Caco-2 (cell line): ENCODE measurements around the gene NCEH1. TPM values are rescaled to one million over a fixed set of nuclear protein-coding genes. Genes with fewer than 3 reads are reported as not detected.

Experiments used
- BruUV-seq: library from RNA; stranded (reverse); fragments of 400-500 nt; replicated peaks from 2 replicates; lab custom pipeline; 2021; lab: Mats Ljungman, UMichigan
- CTCF ChIA-PET: fragments of 300-600 bp; sonication (Branson Sonifier 250); formaldehyde crosslinking; loops from one replicate; lab custom pipeline; 2022; ENCODE audit warnings: antibody characterized with exemption; lab: Charles Lee
- POLR2A ChIA-PET: fragments of 300-600 bp; sonication (Branson Sonifier 250); formaldehyde crosslinking; loops from one replicate; lab custom pipeline; 2022; ENCODE audit warnings: antibody characterized with exemption; lab: Charles Lee
- DNase-seq, 2 experiments: peaks; one replicate each; pipeline versions ENCODE4 v3.0.0 to v3.0.0-alpha.2; 2020 to 2022
- H3K27me3 ChIP-seq: replicated peaks from 2 replicates; pipeline ENCODE4 v1.6.0; 2011; ENCODE audit warnings: low read length; ENCODE audit not compliant: control insufficient read depth, insufficient read depth
- H3K36me3 ChIP-seq: 2 replicates; pipeline ENCODE4 v1.5.1; 2011; ENCODE audit warnings: low read length; ENCODE audit not compliant: control insufficient read depth, insufficient read depth
- H3K4me1 ChIP-seq: fragments of 250-450 bp; sonication (Bioruptor Pico); 2 replicates; pipeline ENCODE4 v1.5.1; 2020; ENCODE audit warnings: mild to moderate bottlenecking
- H3K4me3 ChIP-seq: 2 replicates; pipeline ENCODE4 v1.5.1; 2011; ENCODE audit warnings: low read depth, mild to moderate bottlenecking, control low read depth, low read length
- H3K9me3 ChIP-seq: fragments of 250-450 bp; sonication (Bioruptor Pico); 2 replicates; pipeline ENCODE4 v1.5.1; 2020; ENCODE audit warnings: mild to moderate bottlenecking, moderate library complexity
- H3K27ac Mint-ChIP-seq: one replicate; pipeline ENCODE4 v1.8.0; 2022; ENCODE audit warnings: mixed read lengths; ENCODE audit not compliant: unreplicated experiment
- H3K27me3 Mint-ChIP-seq: one replicate; pipeline ENCODE4 v1.8.0; 2022; ENCODE audit warnings: mixed read lengths; ENCODE audit not compliant: insufficient read depth, unreplicated experiment
- H3K36me3 Mint-ChIP-seq: one replicate; pipeline ENCODE4 v1.8.0; 2022; ENCODE audit warnings: mild to moderate bottlenecking, mixed read lengths; ENCODE audit not compliant: insufficient read depth, unreplicated experiment
- H3K4me1 Mint-ChIP-seq: one replicate; pipeline ENCODE4 v1.8.0; 2022; ENCODE audit warnings: low read depth, mixed read lengths; ENCODE audit not compliant: unreplicated experiment
- H3K4me3 Mint-ChIP-seq: one replicate; pipeline ENCODE4 v1.8.0; 2022; ENCODE audit warnings: mild to moderate bottlenecking, moderate library complexity, mixed read lengths; ENCODE audit not compliant: unreplicated experiment
- H3K9me3 Mint-ChIP-seq: one replicate; pipeline ENCODE4 v1.8.0; 2022; ENCODE audit warnings: mixed read lengths; ENCODE audit not compliant: unreplicated experiment
- CTCF ChIP-seq, 2 experiments: fragments of 200-600 bp in 1 of 2; IDR thresholded peaks; 1 replicate in 1 of 2; 2 replicates in 1 of 2; pipeline versions ENCODE4 v1.5.1 to v1.8.0; 2011 to 2022; ENCODE audit warnings: antibody characterized with exemption in 1 of 2, control low read depth in 1 of 2, inconsistent platforms in 1 of 2, low read depth in 1 of 2, low read length in 1 of 2, mild to moderate bottlenecking in 1 of 2, moderate library complexity in 1 of 2; ENCODE audit not compliant: insufficient read depth in 1 of 2, severe bottlenecking in 1 of 2, unreplicated experiment in 1 of 2
- intact Hi-C: fragments of 100-400 bp; cut with micrococcal nuclease; formaldehyde crosslinking; loops from one replicate; pipeline ENCODE4 v1.10.0; 2022; ENCODE audit not compliant: unreplicated experiment
- total RNA-seq: library from RNA; stranded (reverse); gene quantifications from 2 replicates; pipeline ENCODE4 v1.2.3, GENCODE V29; 2022

The NCEH1 gene
- total RNA-seq, 1 experiment from 2014 or later = 10.1 TPM

GRCh38 chr3:172630316-172630715 is 80.6 kb downstream of the NCEH1 start:
- Histone ChIP-seq H3K9me3 (no peaks in the 10 kb centered on the region), H3K4me3 (no peak overlapping the region), H3K4me1 (no peaks in the 10 kb centered on the region), H3K36me3 (no peaks in the 10 kb centered on the region), H3K27me3 (no peaks in the 10 kb centered on the region)
- DNase-seq = no peak
- no peak for TF ChIP-seq CTCF (IDR thresholded peaks at IDR 0.05; ENCODE audit: insufficient read depth in 1 of 2, low read depth in 1 of 2, low read length in 1 of 2, severe bottlenecking in 1 of 2, unreplicated experiment in 1 of 2)
- no peaks in the 10 kb centered on the region for H3K4me1 Mint-ChIP-seq
- no peaks in the 10 kb centered on the region for H3K36me3 Mint-ChIP-seq
- H3K9me3 Mint-ChIP-seq = no peaks in the 10 kb centered on the region
- H3K27me3 Mint-ChIP-seq = no peaks in the 10 kb centered on the region
- no peak overlapping the region for H3K4me3 Mint-ChIP-seq
- CTCF ChIA-PET = no interaction called here
- no TSS peak for BruUV-seq
- intact Hi-C loops = no loop called here
- no peak overlapping the region for H3K27ac Mint-ChIP-seq
- POLR2A ChIA-PET = no interaction called here

- Histone ChIP-seq H3K27me3 (no peaks in the 10 kb centered on the region), H3K36me3 (no peaks in the 10 kb centered on the region), H3K4me1 (no peaks in the 10 kb centered on the region), H3K9me3 (no peaks in the 10 kb centered on the region), H3K4me3 (no peak overlapping the region)
- BruUV-seq = no TSS peak
- H3K4me1 Mint-ChIP-seq = no peaks in the 10 kb centered on the region
- POLR2A ChIA-PET = no interaction called here
- H3K9me3 Mint-ChIP-seq = no peaks in the 10 kb centered on the region
- H3K27ac Mint-ChIP-seq = no peak overlapping the region
- DNase-seq = no peak
- H3K4me3 Mint-ChIP-seq = no peak overlapping the region
- no peaks in the 10 kb centered on the region for H3K36me3 Mint-ChIP-seq
- intact Hi-C loops = no loop called here
- H3K27me3 Mint-ChIP-seq = no peaks in the 10 kb centered on the region
- CTCF ChIA-PET = no interaction called here
- no peak for TF ChIP-seq CTCF (IDR thresholded peaks at IDR 0.05; ENCODE audit: insufficient read depth in 1 of 2, low read depth in 1 of 2, low read length in 1 of 2, severe bottlenecking in 1 of 2, unreplicated experiment in 1 of 2)
These were observed 81.4 kb downstream of the NCEH1 start for GRCh38 chr3:172629470-172629869.

- H3K4me1 Mint-ChIP-seq = no peaks in the 10 kb centered on the region
- ChIA-PET CTCF (no interaction called here), POLR2A (no interaction called here)
- H3K4me3 Mint-ChIP-seq = no peak overlapping the region
- no peak overlapping the region for H3K4me3 ChIP-seq
- H3K27me3 ChIP-seq = no peaks in the 10 kb centered on the region
- intact Hi-C loops = no loop called here
- H3K27ac Mint-ChIP-seq = no peak overlapping the region
- H3K4me1 ChIP-seq = no peaks in the 10 kb centered on the region
- H3K36me3 Mint-ChIP-seq = no peaks in the 10 kb centered on the region
- TF ChIP-seq CTCF (IDR thresholded peaks at IDR 0.05; ENCODE audit: insufficient read depth in 1 of 2, low read depth in 1 of 2, low read length in 1 of 2, severe bottlenecking in 1 of 2, unreplicated experiment in 1 of 2) = no peak
- H3K27me3 Mint-ChIP-seq = no peaks in the 10 kb centered on the region
- no peaks in the 10 kb centered on the region for H3K9me3 Mint-ChIP-seq
- no peaks in the 10 kb centered on the region for H3K9me3 ChIP-seq
- H3K36me3 ChIP-seq = no peaks in the 10 kb centered on the region
- DNase-seq = no peak
- no TSS peak for BruUV-seq
These were observed 83.6 kb downstream of the NCEH1 start for GRCh38 chr3:172627057-172627809.
